ENCODE data around the gene CGB8.
"Not testable (repeated sequence)": the region's sequence is repeated elsewhere in the genome, so short reads cannot be mapped to it uniquely, and the experiment has no call there.

The CGB8 gene

GRCh38 chr19:49025088-49025487 is 23.8 kb downstream of the CGB8 start:
- H3K27ac ChIP-seq, result not testable (repeated sequence)

- not testable (repeated sequence) for H3K27ac ChIP-seq
These were observed 24.7 kb downstream of the CGB8 start, which contains the start of gene CGB3 for GRCh38 chr19:49024233-49024632. CGB3 (minus strand) TSS chr19:49024333; CDS start chr19:49023971, 362 bp downstream.

GRCh38 chr19:49022116-49022515 is 26.8 kb downstream of the CGB8 start:
- no peak overlapping the region for H3K27ac ChIP-seq
- TF ChIP-seq ZFX (IDR thresholded peaks at IDR 0.05) (no peak), CTCF (conservative IDR thresholded peaks at IDR 0.05) (no peak)

GRCh38 chr19:49020931-49021895 is 27.7 kb downstream of the CGB8 start:
- no peak overlapping the region for H3K27ac ChIP-seq
- TF ChIP-seq CTCF (conservative IDR thresholded peaks at IDR 0.05) (no peak), ZFX (IDR thresholded peaks at IDR 0.05) (no peak)

GRCh38 chr19:49020342-49020741 is 28.6 kb downstream of the CGB8 start:
- H3K27ac ChIP-seq, result no peak overlapping the region
- no peak for TF ChIP-seq CTCF (conservative IDR thresholded peaks at IDR 0.05)
- no peak for TF ChIP-seq ZFX (IDR thresholded peaks at IDR 0.05)

GRCh38 chr19:49019242-49019932 is 29.5 kb downstream of the CGB8 start:
- TF ChIP-seq CTCF (conservative IDR thresholded peaks at IDR 0.05) (no peak), ZFX (IDR thresholded peaks at IDR 0.05) (no peak)
- no peak overlapping the region for H3K27ac ChIP-seq

GRCh38 chr19:49018388-49019241 is 30.3 kb downstream of the CGB8 start:
- H3K27ac ChIP-seq, result not testable (repeated sequence)

- H3K27ac ChIP-seq, result no peak overlapping the region
- peak; percentile 52 for TF ChIP-seq CTCF (conservative IDR thresholded peaks at IDR 0.05)
- no peak for TF ChIP-seq ZFX (IDR thresholded peaks at IDR 0.05)
These were observed 31.1 kb downstream of the CGB8 start for GRCh38 chr19:49017666-49018351.

Measured in C4-2B (cell line).